A673 (cell line): ENCODE results near the gene MRPL54.
"Not testable (repeated sequence)": the region's sequence is repeated elsewhere in the genome, so short reads cannot be mapped to it uniquely, and the experiment has no call there.

Experiments
- CTCF ChIP-seq: fragments of 300-800, 200-600 bp; sonication (generic); conservative IDR thresholded peaks from 2 replicates; pipeline ENCODE4 v1.5.1; 2017; ENCODE audit warnings: low read depth, mild to moderate bottlenecking, antibody characterized with exemption, low read length, moderate library complexity, mixed read lengths
- EZH2 ChIP-seq: fragments of 200-600 bp; sonication (generic); IDR thresholded peaks from 2 replicates; pipeline ENCODE4 v1.6.1; 2017; ENCODE audit warnings: borderline replicate concordance, low read depth, mild to moderate bottlenecking, mixed read lengths, antibody characterized with exemption, low read length; ENCODE audit not compliant: poor library complexity, severe bottlenecking

GRCh38 chr19:3816148-3816547 is 53.7 kb downstream of the MRPL54 start:
- not testable (repeated sequence) for TF ChIP-seq CTCF, EZH2
